DMS53 treated with DMSO at 0.1 percent for 48 hours (cell line): ENCODE measurements around the gene DCLRE1C.
"Not testable (repeated sequence)": the region's sequence is repeated elsewhere in the genome, so short reads cannot be mapped to it uniquely, and the experiment has no call there.

Source experiments
- DNase-seq: peaks from one replicate; lab custom pipeline; 2025; ENCODE audit not compliant: unreplicated experiment; lab: John Stamatoyannopoulos, UW

The DCLRE1C gene

DNA sequence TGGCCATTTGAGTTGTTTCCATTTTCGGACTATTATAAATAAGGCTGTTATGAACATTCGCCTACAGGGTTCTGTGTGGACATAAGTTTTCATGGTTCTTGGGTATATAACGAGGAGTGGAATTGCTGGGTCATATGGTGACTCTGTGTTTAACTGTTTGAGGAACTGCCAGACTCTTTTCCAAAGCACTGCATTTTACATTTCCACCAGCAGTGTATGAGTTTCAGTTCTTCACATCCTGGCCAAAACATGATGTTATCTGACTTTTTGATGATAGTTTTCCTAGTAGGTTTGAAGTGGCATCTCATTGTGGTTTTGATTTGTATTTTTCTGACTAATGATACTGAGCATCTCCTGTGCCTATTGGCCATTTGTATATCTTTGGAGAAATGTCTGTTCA lies 69.8 kb downstream of the DCLRE1C start:
- no peak for DNase-seq

DNA sequence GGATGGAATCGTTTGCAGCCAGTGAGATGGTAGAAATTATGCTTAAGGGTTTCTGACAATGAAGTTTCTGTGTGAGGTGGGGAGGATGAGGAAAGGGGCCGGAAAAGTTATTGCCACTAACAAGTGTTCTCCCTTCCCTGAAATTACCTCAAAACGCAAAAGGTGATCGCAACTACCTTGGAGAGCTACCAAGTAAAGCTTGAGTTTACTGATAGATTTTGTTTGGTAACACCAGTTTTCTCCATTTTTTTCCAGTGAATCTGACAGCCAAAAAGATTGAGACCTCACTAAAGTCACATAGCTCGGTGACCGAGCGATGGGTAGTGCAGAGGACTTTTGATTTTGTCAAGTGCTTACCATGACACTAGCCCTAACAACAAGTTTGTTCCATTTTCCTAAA lies 73.7 kb downstream of the DCLRE1C start:
- DNase-seq = no peak

DNA sequence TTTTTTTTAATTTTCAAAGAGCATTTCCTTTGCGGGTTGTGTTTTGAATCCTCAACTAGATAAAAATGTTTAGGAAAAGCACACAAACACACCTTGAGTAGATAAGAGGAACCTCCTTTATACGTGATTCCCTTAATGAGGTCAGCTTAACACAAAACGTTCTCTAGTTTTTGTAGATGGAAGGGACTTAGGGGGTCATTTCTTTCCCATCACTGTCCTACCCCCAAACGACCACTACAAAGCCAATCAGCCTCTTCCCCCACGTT lies 74.0 kb downstream of the DCLRE1C start:
- DNase-seq = no peak

DNA sequence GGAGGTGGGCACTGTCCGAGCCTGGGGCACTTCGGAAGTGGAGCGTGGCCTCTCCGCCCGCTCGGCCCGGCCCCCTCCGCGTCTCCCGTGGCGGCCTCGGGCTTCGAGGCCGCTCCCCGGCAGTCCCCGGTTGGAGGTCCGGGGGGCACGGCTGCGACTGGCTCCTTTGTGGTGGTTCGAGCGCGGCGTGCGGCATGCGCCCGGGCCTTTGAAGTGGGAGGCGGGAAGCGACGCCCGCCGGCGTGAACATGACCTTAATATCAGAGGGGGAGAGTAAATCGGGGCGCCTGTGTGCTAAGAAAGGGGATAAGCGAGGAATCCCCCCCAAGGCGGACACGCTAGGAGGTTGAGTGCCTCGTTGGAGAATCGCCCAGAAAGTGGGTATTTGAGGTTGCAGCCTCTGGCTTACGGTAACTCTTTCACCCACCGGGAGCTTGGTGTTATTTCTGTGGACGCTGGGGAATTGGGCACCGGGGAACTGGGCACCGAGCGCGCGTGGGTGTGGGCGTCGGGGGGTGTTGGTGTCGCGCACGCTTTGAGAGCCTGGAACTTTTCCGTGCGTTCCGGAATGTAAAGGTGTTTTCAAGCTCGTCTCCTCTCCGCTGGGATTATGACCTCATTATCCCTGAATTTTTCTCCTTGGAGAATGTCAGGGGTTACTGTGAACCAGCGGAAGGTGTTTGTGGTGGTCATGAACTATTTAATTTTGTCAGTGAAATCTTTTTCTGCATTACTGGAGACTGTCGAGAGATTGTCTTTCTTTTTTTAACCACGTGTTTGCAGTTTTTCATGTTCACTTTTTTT lies 74.6 kb downstream of the DCLRE1C start:
- no peak for DNase-seq

DNA sequence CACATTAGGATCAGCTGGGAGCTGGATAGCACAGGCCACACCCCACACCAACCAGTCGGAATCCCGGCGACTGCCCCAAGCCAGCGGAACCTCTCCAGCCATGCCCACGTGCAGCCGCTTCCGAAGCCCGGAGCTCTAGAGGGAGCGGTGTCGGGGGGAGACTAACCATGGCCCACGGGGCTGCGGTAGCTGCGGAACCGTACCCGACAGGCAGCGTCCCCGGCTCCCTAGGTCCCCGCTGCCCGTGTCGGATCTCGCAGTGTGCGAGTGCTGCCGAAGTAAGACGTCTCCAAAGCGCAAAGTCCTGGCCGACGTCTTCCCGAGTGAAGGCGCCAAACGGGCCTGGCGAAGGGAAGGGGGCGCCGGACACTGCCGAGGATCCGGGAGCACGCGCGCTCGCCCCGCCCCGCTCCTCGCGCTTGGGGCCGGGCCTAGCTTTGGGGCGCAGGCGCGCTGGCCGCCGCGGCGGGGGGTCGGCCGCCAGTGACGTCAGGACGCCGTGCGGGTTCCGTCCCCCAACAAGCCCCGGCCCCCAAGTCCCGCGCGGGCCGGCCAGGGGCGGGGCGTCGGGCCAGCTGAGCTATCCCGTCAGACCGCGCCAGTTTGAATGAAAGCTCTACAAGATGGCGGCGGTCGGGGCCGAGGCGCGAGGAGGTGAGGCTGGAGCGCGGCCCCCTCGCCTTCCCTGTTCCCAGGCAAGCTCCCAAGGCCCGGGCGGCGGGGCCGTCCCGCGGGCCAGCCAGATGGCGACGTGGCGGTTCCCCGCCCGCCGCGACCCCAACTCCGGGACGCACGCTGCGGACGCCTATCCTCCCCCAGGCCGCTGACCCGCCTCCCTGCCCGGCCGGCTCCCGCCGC lies 75.4 kb downstream of the DCLRE1C start, which contains the start of gene SUV39H2:
Gene SUV39H2, plus strand, starts transcription at position 601 of the 858 bp plus-strand sequence. Its CDS starts 23 bp downstream, at position 624.
- DNase-seq = peak; percentile 85

DNA sequence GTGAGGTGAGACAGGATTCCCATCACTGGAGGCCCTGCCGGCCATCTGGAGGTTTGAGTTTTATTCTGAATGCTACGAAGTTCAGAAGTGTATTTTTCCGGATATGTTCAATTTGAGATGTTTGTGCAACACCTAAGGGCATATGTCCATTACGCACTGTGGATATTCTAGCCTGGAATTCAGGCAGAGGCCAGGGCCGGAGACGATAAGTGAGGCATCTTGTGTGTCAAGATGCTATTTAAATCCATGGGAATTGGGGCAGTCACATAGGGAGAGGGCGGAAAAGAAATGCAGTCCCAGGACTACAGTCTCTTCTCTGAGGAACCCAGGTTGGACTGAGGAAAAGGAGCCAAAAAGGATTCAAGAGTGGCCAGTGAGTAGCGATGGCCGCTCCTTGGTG lies 77.1 kb downstream of the DCLRE1C start:
- no peak for DNase-seq

DNA sequence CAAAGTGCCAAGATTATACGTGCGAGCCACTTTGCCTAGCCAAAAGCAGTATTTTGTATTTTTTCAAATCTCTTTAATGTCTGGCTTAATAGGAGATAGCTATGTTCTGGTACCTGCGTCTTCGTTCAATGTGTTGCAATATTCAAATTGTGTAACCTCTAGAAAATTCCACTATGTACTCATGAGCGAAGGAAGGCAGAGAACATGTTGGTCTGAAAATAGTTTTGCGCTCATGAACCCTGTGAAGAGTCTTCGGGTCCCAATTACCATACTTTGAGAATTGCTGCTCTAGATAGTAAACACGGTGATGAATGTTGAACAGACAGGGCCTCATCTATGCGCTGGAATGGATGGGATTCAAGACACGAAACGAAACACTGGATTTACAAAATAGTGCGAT lies 78.0 kb downstream of the DCLRE1C start:
- DNase-seq = no peak

DNA sequence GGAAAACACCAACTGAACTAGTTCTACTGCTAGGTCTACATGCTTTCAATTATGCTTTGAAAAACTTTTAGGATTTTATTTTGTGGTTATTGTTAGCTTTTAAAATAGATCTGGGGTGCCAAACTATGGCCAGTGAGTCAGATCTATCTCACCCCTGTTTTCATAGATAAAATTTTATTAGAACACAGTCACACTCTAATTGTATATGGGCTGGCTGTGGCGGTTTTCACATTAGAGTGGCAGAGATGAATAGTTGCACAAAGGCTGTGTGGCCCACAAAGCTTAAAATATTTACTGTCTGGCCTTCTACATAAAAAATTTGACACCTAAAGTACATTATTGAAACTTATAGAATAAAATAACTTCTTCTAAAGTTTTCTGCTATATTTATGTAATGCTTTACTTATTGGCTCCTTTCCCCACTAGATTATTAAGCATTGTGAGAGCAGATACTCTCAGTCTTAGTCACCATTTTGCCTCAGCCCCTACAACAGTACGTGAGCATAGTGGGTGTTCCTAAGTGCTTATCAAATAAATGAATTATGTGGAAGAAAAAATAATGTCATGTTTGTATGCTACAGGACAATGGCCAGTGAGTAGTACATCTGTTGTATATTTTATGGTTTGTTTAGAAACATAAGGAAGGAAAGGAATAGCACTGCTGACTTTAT lies 80.7 kb downstream of the DCLRE1C start:
- no peak for DNase-seq

DNA sequence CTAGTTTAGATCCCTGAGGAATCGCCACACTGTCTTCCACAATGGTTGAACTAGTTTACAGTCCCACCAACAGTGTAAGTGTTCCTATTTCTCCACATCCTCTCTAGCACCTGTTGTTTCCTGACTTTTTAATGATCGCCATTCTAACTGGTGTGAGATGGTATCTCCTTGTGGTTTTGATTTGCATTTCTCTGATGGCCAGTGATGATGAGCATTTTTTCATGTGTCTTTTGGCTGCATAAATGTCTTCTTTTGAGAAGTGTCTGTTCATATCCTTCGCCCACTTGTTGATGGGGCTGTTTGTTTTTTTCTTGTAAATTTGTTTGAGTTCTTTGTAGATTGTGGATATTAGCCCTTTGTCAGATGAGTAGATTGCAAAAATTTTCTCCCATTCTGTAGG lies 89.0 kb downstream of the DCLRE1C start:
- not testable (repeated sequence) for DNase-seq

DNA sequence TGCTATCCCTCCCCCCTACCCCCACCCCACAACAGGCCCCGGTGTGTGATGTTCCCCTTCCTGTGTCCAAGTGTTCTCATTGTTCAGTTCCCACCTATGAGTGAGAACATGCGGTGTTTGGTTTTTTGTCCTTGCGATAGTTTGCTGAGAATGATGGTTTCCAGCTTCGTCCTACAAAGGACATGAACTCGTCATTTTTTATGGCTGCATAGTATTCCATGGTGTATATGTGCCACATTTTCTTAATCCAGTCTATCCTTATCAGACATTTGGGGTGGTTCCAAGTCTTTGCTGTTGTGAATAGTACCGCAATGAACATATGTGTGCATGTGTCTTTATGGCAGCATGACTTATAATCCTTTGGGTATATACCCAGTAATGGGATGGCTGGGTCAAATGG lies 89.4 kb downstream of the DCLRE1C start:
- DNase-seq = not testable (repeated sequence)

DNA sequence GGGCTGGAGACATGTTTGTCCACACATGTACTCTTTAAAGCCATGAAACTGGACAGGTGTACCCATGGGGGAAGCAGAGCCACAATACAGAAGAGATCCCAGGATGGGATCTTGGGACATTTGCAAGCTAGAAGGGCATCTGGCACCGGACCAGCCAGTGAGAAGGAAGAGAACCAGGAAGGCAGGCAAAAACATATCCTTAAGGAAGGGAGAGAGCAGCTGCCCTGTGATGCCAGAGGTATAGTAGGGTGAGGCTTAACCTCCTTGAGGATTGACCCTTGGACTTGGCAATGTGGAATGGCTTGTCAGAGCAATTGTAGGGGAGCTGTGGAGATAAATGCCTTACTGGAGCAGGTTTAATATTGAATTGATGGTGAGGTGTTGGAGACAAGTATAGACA lies 93.1 kb downstream of the DCLRE1C start:
- no peak for DNase-seq

DNA sequence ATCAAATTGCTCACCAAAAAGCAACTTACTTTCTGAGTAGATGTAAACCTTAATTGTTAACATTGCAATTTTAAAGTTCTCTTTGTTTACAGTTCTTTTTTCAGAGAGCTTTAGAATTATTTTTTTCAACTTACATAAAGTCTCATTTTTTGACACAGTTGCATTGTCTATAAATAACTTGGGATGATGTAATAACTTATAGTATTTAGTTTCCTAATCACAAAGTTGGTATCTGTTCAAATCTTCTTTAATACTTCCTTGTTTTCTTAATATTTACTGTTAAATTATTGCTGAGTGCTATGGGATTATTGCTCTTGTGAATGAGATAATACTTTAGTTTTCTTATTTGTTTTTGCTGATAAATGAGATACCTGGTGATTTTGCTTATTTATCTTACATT lies 94.1 kb downstream of the DCLRE1C start:
- DNase-seq = no peak

DNA sequence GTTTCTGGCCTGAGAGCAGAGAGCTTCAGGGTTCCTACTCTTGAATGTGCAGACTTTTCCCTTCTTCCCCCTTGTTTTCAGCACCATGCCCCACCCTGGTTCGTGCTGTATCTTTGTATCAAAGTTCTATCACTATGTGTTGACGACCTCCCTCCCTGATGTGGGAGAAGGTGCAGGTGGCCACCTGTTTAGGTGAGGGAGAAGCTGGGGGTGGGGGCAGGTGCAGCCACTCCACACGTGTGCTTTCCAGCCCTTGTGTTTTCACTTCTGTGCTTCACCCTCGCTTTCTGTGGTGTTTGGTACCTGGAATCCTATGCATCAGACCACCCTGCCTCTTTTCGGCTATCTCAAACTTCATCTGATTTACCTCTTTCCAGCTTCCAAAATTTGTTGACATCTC lies 94.9 kb downstream of the DCLRE1C start:
- no peak for DNase-seq

DNA sequence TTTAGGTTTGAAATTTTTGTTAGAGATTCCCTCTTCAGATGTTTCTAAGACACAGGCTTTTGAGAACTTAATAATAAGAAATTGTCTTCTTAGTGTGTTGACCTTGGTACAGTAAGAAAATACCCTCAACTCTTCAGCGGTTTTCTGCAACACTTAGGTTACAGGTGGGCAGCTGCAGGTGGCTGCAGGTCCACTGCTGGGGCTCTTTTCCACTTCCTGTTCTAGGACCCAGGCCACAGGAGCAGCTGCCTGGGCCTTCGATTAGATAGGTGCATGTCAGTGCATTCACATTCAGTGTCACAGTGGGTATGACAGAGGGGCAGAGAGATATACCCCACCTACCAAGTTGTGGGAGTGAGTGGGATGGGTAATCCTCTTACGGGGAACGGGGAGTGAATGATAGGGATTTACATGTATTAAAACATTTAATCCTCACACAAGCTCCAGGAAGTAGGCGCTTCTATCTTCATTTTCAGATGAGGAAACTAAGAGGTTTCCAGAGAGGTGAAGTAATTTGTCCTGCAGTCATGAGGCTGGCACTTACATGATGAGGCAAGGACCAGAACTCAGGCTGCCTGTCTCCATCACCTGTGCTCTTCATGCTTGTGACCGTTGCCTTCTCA lies 95.4 kb downstream of the DCLRE1C start:
- DNase-seq = no peak

DNA sequence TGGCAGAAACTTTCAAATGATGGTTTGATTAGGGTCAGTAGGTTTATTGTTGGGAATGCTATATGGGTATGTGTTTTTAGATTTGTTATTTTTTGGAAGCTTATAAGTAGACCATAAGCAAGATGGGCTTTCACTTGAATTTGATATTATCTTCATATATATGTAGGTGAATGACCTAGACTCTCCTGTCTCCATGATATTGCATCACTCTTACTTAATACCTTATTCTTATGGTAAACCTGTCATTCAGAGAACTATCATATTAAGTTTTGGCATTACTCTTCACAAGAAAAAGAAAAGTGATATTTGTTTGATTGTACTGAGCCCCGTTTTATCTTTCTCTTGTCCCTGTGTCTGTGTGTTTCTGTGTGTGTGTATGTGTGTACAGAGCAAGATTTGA lies 98.4 kb downstream of the DCLRE1C start:
- DNase-seq = no peak

DNA sequence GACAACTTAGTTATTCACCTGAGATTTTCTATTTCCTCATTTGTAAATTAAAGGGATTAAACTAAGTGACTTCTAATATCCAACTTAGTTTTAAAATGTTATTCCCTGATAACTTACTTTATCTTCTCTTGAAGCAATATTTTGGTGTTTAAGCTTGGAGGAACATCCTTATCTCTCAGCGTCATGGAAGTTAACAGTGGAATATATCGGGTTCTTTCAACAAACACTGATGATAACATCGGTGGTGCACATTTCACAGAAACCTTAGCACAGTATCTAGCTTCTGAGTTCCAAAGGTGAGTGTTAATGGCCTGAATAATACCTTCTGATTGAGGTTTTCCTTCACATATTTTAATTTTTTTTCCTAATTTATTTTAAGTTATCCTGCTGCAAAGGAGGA lies 101.7 kb downstream of the DCLRE1C start:
- DNase-seq = no peak
